Esophagus (tissue), 2 donors: Measurements from ENCODE around the gene SENP3. TPM values are rescaled to one million over a fixed set of nuclear protein-coding genes. Genes with fewer than 3 reads are reported as not detected.
A peak's percentile ranks its signal among the peaks of the same experiment; 100 is the strongest.

Experiments used
- H3K27ac ChIP-seq, 2 donors: one replicate each; pipeline ENCODE4 v1.5.1; 2013; ENCODE audit warnings: low read depth in 2 of 2, mild to moderate bottlenecking in 2 of 2, inconsistent platforms in 1 of 2, low read length in 1 of 2, moderate library complexity in 1 of 2
- H3K27me3 ChIP-seq, 2 donors: one replicate each; pipeline ENCODE4 v1.6.1; 2013; ENCODE audit warnings: low read length in 2 of 2, control low read depth in 1 of 2, mild to moderate bottlenecking in 1 of 2; ENCODE audit not compliant: insufficient read depth in 2 of 2, control insufficient read depth in 1 of 2
- H3K36me3 ChIP-seq, 2 donors: one replicate each; pipeline ENCODE4 v1.6.1; 2013; ENCODE audit warnings: low read length in 1 of 2; ENCODE audit not compliant: control insufficient read depth in 2 of 2, insufficient read depth in 2 of 2
- H3K4me1 ChIP-seq, 2 donors: one replicate each; pipeline ENCODE4 v1.6.1; 2013; ENCODE audit warnings: low read length in 1 of 2; ENCODE audit not compliant: control insufficient read depth in 2 of 2, insufficient read depth in 2 of 2
- H3K4me3 ChIP-seq, 2 donors: one replicate each; pipeline ENCODE4 v1.5.1; 2013; ENCODE audit warnings: low read length in 2 of 2, mild to moderate bottlenecking in 2 of 2, low read depth in 1 of 2, moderate library complexity in 1 of 2
- H3K9me3 ChIP-seq, 2 donors: one replicate each; pipeline ENCODE4 v1.6.1; 2013; ENCODE audit warnings: mild to moderate bottlenecking in 2 of 2, low read depth in 1 of 2, low read length in 1 of 2, moderate library complexity in 1 of 2; ENCODE audit not compliant: control insufficient read depth in 2 of 2, insufficient read depth in 1 of 2
- WGBS, 2 donors: extraction: QIAGEN DNeasy Blood & Tissue Kit; methylation state at CpG; one replicate each; pipeline ENCODE4 v1.1.7; 2013; 5-methylcytosine and 5-hydroxymethylcytosine counted together
- polyA plus RNA-seq, 2 donors: library from polyadenylated mRNA; stranded (reverse); fragments of 200-250 nt; gene quantifications; one replicate each; pipeline ENCODE4 v1.2.3, GENCODE V29; 2013
- donor health status: healthy with polysubstance abuse.
- donor health status: Bipolar disorder and iron deficiency.

Gene SENP3
- polyA plus RNA-seq, 2 donors, result 21.6 to 33.6 TPM

GRCh38 chr17:7615265-7615747, 53.6 kb downstream of the SENP3 start:
- H3K9me3 ChIP-seq, result no peaks in the 10 kb centered on the region
- H3K4me3 ChIP-seq, result peak overlapping the region; percentile 14 to 22
- H3K36me3 ChIP-seq, result peaks cover 0 to 2% of the 10 kb centered on the region in 2 donors
- H3K27me3 ChIP-seq, result no peaks in the 10 kb centered on the region
- H3K27ac ChIP-seq, result peak overlapping the region; percentile 85 to 87
- WGBS, 2 donors, result 5% methylated on average over 28 of the region's 28 CpGs
- H3K4me1 ChIP-seq, result no peaks in the 10 kb centered on the region

DNA sequence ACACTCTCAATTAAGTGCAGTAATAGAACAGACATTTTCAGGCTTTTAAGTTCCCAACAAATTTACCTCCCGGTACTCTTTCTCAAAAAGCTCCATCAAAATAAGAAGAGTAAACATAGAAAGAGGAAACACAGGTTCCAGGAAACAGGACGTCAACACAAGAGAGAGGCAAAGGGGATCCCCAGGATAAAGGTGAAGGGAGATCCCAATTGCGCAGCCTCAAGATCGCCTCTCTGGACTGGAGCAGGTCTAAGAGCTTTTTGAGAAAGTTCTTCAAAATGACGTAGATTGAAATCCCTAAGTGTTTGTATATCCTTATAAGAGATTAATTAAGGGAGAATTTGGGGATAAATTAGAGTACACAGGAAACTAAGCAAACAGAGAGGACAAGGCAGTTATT, 56.9 kb downstream of the SENP3 start:
- 73 to 75% methylated on average over 5 of the region's 5 CpGs for WGBS, 2 donors
- Histone ChIP-seq H3K27me3 (no peaks in the 10 kb centered on the region), H3K9me3 (no peaks in the 10 kb centered on the region), H3K4me3 (no peak overlapping the region), H3K36me3 (no peaks in the 10 kb centered on the region), H3K4me1 (no peaks in the 10 kb centered on the region), H3K27ac (no peak overlapping the region)

DNA sequence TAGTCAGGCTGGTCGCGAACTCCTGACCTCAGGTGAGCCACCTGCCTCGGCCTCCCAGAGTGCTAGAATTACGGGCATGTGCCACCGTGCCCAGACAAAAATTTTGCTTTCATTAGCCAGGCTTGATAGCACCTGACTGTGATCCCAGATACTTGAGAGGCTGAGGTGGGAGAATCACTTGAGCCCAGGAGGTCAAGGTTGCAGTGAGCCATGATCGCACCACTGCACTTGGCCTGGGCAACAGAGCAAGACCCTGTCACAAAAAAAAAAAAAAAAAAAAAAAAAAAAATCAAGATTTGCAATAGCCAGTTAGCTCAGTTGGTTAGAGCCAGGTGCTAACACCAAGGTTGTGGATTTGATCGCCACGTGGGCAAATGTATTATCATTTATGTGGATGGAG, 59.1 kb downstream of the SENP3 start:
- no peaks in the 10 kb centered on the region for H3K4me1 ChIP-seq
- no peaks in the 10 kb centered on the region for H3K36me3 ChIP-seq
- H3K27ac ChIP-seq, result no peak overlapping the region
- H3K4me3 ChIP-seq, result no peak overlapping the region
- H3K27me3 ChIP-seq, result no peaks in the 10 kb centered on the region
- no peaks in the 10 kb centered on the region for H3K9me3 ChIP-seq
- WGBS, 2 donors, result 80 to 81% methylated on average over 8 of the region's 8 CpGs

Other genes starting within 250 kb of the SENP3 start
- 10 to 100 TPM; 54.5 to 56.5 TPM for gene GPS2, start 246.6 kb upstream of the SENP3 start, polyA plus RNA-seq
- gene NEURL4, start 232.6 kb upstream of the SENP3 start, polyA plus RNA-seq, result 10 to 100 TPM; 15.7 to 32.1 TPM
- gene ACAP1, start 225.4 kb upstream of the SENP3 start, polyA plus RNA-seq, result 1 to 10 TPM; 5.3 to 9.7 TPM
- 10 to 100 TPM; 39.3 to 75.9 TPM for gene KCTD11, start 209.8 kb upstream of the SENP3 start, polyA plus RNA-seq
- under 1 TPM in 1 of 2 donors, not detected in 1; 0.18 TPM for gene TMEM95, start 206.8 kb upstream of the SENP3 start, polyA plus RNA-seq
- 1 to 10 TPM; 6.1 to 9.3 TPM for gene TNK1, start 180.8 kb upstream of the SENP3 start, polyA plus RNA-seq
- 10 to 100 TPM; 24.7 to 31.0 TPM for gene PLSCR3, start 167.4 kb upstream of the SENP3 start, polyA plus RNA-seq
- gene TMEM256, start 157.8 kb upstream of the SENP3 start, polyA plus RNA-seq, result 100 to 1,000 TPM; 105 to 158 TPM
- 1 to 10 TPM; 4.2 to 5.5 TPM for gene NLGN2, start 154.1 kb upstream of the SENP3 start, polyA plus RNA-seq
- not detected for gene SPEM1, start 141.6 kb upstream of the SENP3 start, polyA plus RNA-seq
- not detected for gene SPEM2, start 136.3 kb upstream of the SENP3 start, polyA plus RNA-seq
- gene SPEM3, start 133.1 kb upstream of the SENP3 start, polyA plus RNA-seq, result not detected
- gene TMEM102, start 126.5 kb upstream of the SENP3 start, polyA plus RNA-seq, result 1 to 10 TPM; 6.8 to 9.8 TPM
- gene FGF11, start 122.4 kb upstream of the SENP3 start, polyA plus RNA-seq, result 10 to 100 TPM in 1 of 2 donors, 1 to 10 TPM in 1; 5.6 to 16.5 TPM
- gene CHRNB1, start 116.9 kb upstream of the SENP3 start, polyA plus RNA-seq, result 1 to 10 TPM; 7.0 to 7.4 TPM
- gene ZBTB4, start 82.3 kb upstream of the SENP3 start, polyA plus RNA-seq, result 10 to 100 TPM; 15.5 to 19.1 TPM
- gene SLC35G6, start 80.5 kb upstream of the SENP3 start, polyA plus RNA-seq, result under 1 TPM in 1 of 2 donors, not detected in 1; 0.01 TPM
- 10 to 100 TPM; 33.8 to 56.6 TPM for gene POLR2A, start 77.6 kb upstream of the SENP3 start, polyA plus RNA-seq
- 10 to 100 TPM in 1 of 2 donors, 1 to 10 TPM in 1; 8.0 to 13.0 TPM for gene TNFSF12, start 12.9 kb upstream of the SENP3 start, polyA plus RNA-seq
- 1 to 10 TPM; 5.4 to 5.6 TPM for gene TNFSF13, start 3.2 kb upstream of the SENP3 start, polyA plus RNA-seq
- 10 to 100 TPM; 30.5 to 62.4 TPM for gene CD68, start 17.7 kb downstream of the SENP3 start, polyA plus RNA-seq
- 10 to 100 TPM; 56.9 to 60.0 TPM for gene MPDU1, start 21.9 kb downstream of the SENP3 start, polyA plus RNA-seq
- gene SOX15, start 28.2 kb downstream of the SENP3 start, polyA plus RNA-seq, result 10 to 100 TPM; 73.3 to 94.3 TPM
- gene FXR2, start 53.0 kb downstream of the SENP3 start, polyA plus RNA-seq, result 10 to 100 TPM; 14.7 to 19.0 TPM
- gene SAT2, start 65.9 kb downstream of the SENP3 start, polyA plus RNA-seq, result 10 to 100 TPM; 54.0 to 61.2 TPM
- under 1 TPM in 1 of 2 donors, not detected in 1; 0.14 TPM for gene SHBG, start 68.2 kb downstream of the SENP3 start, polyA plus RNA-seq
- gene ATP1B2, start 89.0 kb downstream of the SENP3 start, polyA plus RNA-seq, result under 1 TPM; 0.24 to 0.51 TPM
- gene TP53, start 125.6 kb downstream of the SENP3 start, polyA plus RNA-seq, result 10 to 100 TPM; 20.5 to 22.3 TPM
- gene WRAP53, start 126.6 kb downstream of the SENP3 start, polyA plus RNA-seq, result 10 to 100 TPM in 1 of 2 donors, 1 to 10 TPM in 1; 5.5 to 13.3 TPM
- 1 to 10 TPM in 1 of 2 donors, under 1 TPM in 1; 0.67 to 1.3 TPM for gene EFNB3, start 143.3 kb downstream of the SENP3 start, polyA plus RNA-seq
- gene DNAH2, start 155.8 kb downstream of the SENP3 start, polyA plus RNA-seq, result under 1 TPM; 0.06 to 0.10 TPM